EL (cell line): ENCODE measurements around the gene ADIG.

Experiments
- DNase-seq: peaks from one replicate; pipeline ENCODE4 v3.0.0-alpha.2; 2016

ADIG gene

GRCh38 chr20:38635721-38636288, 54.8 kb downstream of the ADIG start:
- peak; percentile 47 for DNase-seq
